ENCODE measurements around the gene ARHGAP15.

DNA sequence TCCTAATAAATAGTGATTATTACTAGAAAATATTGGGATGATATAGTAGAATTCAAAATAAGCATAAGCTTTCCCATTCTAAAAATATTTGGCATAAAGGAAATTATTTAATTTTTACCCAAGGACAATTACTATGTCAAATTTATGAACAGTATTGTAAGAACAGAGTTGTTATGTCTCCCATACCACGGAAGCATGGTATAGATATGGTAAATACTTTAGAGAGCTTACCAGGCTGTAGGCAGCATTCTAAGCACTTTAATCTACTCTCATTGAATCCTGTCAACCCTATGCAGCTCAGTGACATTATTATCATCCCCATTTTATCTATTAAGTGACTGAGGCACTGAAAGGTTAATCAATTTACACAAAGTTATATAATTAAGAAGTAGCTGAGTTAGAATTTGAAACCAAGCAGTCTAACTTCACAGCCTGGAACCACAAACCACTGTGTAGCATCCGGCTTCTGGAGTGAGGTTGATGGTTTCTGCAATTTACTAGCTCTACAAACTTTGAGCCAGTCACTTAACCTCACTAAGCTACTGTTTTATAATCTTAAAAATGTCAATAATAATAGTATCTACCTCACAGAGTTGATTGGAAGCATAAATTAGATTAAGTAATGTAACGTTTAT is 323.7 kb downstream of the ARHGAP15 start:
- TF ChIP-seq, protein P1, sequence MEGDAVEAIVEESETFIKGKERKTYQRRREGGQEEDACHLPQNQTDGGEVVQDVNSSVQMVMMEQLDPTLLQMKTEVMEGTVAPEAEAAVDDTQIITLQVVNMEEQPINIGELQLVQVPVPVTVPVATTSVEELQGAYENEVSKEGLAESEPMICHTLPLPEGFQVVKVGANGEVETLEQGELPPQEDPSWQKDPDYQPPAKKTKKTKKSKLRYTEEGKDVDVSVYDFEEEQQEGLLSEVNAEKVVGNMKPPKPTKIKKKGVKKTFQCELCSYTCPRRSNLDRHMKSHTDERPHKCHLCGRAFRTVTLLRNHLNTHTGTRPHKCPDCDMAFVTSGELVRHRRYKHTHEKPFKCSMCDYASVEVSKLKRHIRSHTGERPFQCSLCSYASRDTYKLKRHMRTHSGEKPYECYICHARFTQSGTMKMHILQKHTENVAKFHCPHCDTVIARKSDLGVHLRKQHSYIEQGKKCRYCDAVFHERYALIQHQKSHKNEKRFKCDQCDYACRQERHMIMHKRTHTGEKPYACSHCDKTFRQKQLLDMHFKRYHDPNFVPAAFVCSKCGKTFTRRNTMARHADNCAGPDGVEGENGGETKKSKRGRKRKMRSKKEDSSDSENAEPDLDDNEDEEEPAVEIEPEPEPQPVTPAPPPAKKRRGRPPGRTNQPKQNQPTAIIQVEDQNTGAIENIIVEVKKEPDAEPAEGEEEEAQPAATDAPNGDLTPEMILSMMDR (IDR thresholded peaks at IDR 0.05; ENCODE audit: low read depth, low read length, poor library complexity, severe bottlenecking) = no peak
- TF ChIP-seq EZH2phosphoT487 (IDR thresholded peaks at IDR 0.05; ENCODE audit: borderline replicate concordance, low read length) = no peak
